Thoracic aorta (tissue), 2 donors: ENCODE measurements around the gene STOM. TPM values are rescaled to one million over a fixed set of nuclear protein-coding genes. Genes with fewer than 3 reads are reported as not detected.

ENCODE experiments used
- ATAC-seq: fragments of 150-250 bp; one replicate; pipeline ENCODE4 v1.8.0; 2017; ENCODE audit warnings: low read depth; ENCODE audit not compliant: insufficient number of reproducible peaks, low FRiP score
- DNase-seq: peaks from one replicate; pipeline ENCODE4 v3.0.0-alpha.2; 2020; ENCODE audit warnings: low spot score
- H3K27ac ChIP-seq, 2 donors: fragments of 200-600 bp; sonication (generic); 1 replicate in 1 of 2; 2 replicates in 1 of 2; pipeline ENCODE4 v1.5.1; 2016; ENCODE audit warnings: mild to moderate bottlenecking in 2 of 2, moderate library complexity in 2 of 2
- H3K27me3 ChIP-seq: fragments of 200-600 bp; sonication (generic); replicated peaks from 2 replicates; pipeline ENCODE4 v1.6.0; 2016; ENCODE audit warnings: mild to moderate bottlenecking; ENCODE audit not compliant: insufficient read depth
- H3K36me3 ChIP-seq: fragments of 200-600 bp; sonication (generic); one replicate; pipeline ENCODE4 v1.5.1; 2016
- H3K4me1 ChIP-seq, 2 donors: fragments of 200-600 bp; sonication (generic); 1 replicate in 1 of 2; 2 replicates in 1 of 2; pipeline versions ENCODE4 v1.5.1 to v1.6.0; 2016; ENCODE audit warnings: low read depth in 2 of 2, mild to moderate bottlenecking in 1 of 2; ENCODE audit not compliant: control insufficient read depth in 1 of 2
- H3K4me3 ChIP-seq: fragments of 200-600 bp; sonication (generic); 2 replicates; pipeline ENCODE4 v1.5.1; 2016; ENCODE audit warnings: mild to moderate bottlenecking
- H3K9me3 ChIP-seq: fragments of 200-600 bp; sonication (generic); 2 replicates; pipeline ENCODE4 v1.5.1; 2016
- total RNA-seq, 2 donors: library from RNA; depleted of rRNA; stranded (reverse); fragments of >200 nt; gene quantifications; one replicate each; pipeline versions ENCODE4 v1.1.0 to v1.2.3, GENCODE V29; 2016
- TF ChIP-seq, protein P1 (sequence below): fragments of 200-600 bp; sonication (generic); IDR thresholded peaks from one replicate; pipeline ENCODE4 v1.5.1; 2019; ENCODE audit warnings: antibody characterized with exemption

The STOM gene
- total RNA-seq, 2 donors from 2014 or later, result 177 to 344 TPM

DNA sequence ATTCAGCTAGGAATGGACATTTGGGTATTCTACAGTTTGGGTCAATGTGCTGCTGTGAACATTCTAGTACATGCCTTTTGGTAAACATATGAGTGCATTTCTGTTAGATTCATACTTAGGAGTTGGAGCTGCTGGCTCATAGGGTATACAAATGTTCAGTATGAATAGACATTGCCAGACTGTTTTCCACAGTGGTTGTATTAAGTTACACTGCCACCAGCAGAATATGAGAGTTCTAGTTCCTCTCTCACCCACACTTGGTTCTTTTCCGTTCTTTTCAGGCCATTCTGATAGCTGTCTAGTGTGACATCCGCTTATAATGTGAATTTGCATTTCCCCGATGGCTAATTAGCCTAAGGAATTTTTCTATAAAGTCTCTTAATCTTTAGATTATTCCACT is 25.0 kb downstream of the STOM start:
- Histone ChIP-seq H3K4me3 (no peak overlapping the region), H3K27me3 (no peaks in the 10 kb centered on the region), H3K9me3 (no peaks in the 10 kb centered on the region), H3K4me1 (peaks cover 18 to 64% of the 10 kb centered on the region in 2 donors), H3K36me3 (peaks cover 46% of the 10 kb centered on the region), H3K27ac (no peak overlapping the region)
- DNase-seq, result no peak
- ATAC-seq, result no peak
- TF ChIP-seq, protein P1, sequence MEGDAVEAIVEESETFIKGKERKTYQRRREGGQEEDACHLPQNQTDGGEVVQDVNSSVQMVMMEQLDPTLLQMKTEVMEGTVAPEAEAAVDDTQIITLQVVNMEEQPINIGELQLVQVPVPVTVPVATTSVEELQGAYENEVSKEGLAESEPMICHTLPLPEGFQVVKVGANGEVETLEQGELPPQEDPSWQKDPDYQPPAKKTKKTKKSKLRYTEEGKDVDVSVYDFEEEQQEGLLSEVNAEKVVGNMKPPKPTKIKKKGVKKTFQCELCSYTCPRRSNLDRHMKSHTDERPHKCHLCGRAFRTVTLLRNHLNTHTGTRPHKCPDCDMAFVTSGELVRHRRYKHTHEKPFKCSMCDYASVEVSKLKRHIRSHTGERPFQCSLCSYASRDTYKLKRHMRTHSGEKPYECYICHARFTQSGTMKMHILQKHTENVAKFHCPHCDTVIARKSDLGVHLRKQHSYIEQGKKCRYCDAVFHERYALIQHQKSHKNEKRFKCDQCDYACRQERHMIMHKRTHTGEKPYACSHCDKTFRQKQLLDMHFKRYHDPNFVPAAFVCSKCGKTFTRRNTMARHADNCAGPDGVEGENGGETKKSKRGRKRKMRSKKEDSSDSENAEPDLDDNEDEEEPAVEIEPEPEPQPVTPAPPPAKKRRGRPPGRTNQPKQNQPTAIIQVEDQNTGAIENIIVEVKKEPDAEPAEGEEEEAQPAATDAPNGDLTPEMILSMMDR, result no peak

GRCh38 chr9:121344184-121344583 is 25.9 kb downstream of the STOM start:
- Histone ChIP-seq H3K4me1 (peaks cover 15 to 57% of the 10 kb centered on the region in 2 donors), H3K36me3 (peaks cover 48% of the 10 kb centered on the region), H3K4me3 (no peak overlapping the region), H3K27ac (peak overlapping the region in 1 of 2 donors; percentile 36), H3K27me3 (no peaks in the 10 kb centered on the region), H3K9me3 (no peaks in the 10 kb centered on the region)
- ATAC-seq (no peak), DNase-seq (no peak)
- TF ChIP-seq, protein P1, result no peak

GRCh38 chr9:121340676-121341392 is 29.2 kb downstream of the STOM start:
- H3K27me3 ChIP-seq, result no peaks in the 10 kb centered on the region
- H3K36me3 ChIP-seq, result peaks cover 35% of the 10 kb centered on the region
- H3K27ac ChIP-seq, result peak overlapping the region; percentile 14 to 15
- peaks cover 9 to 40% of the 10 kb centered on the region in 2 donors for H3K4me1 ChIP-seq
- TF ChIP-seq, protein P1, result no peak
- H3K9me3 ChIP-seq, result no peaks in the 10 kb centered on the region
- DNase-seq (no peak), ATAC-seq (no peak)
- no peak overlapping the region for H3K4me3 ChIP-seq

GRCh38 chr9:121339437-121339836 is 30.6 kb downstream of the STOM start:
- H3K27ac ChIP-seq, result no peak overlapping the region
- H3K27me3 ChIP-seq, result no peaks in the 10 kb centered on the region
- DNase-seq (no peak), ATAC-seq (no peak)
- peaks cover 29% of the 10 kb centered on the region for H3K36me3 ChIP-seq
- peaks cover 10 to 49% of the 10 kb centered on the region in 2 donors for H3K4me1 ChIP-seq
- no peaks in the 10 kb centered on the region for H3K9me3 ChIP-seq
- TF ChIP-seq, protein P1, result no peak
- H3K4me3 ChIP-seq, result no peak overlapping the region

DNA sequence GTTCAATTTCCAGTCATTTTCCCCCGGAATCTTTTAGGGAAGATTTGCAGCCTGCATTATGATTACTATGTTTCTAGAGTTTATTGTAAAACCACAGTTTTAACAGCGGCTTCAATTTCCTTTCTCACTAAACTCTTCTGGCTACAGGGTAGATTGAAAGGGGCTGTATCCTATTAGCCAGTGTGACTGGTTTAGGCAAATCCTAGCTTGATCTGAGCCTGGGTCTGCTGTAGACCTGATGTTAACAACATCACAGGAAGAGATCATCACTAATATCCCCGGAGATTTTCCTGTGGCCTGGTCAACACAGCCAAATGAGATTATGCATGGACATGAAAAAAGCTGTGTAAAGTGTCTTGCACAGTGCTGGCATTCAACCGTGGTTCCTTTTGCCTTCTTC is 33.4 kb downstream of the STOM start:
- Histone ChIP-seq H3K27me3 (no peaks in the 10 kb centered on the region), H3K27ac (peak overlapping the region in 1 of 2 donors; percentile 8), H3K36me3 (peaks cover 29% of the 10 kb centered on the region), H3K4me3 (no peak overlapping the region), H3K4me1 (peaks cover 17 to 54% of the 10 kb centered on the region in 2 donors), H3K9me3 (no peaks in the 10 kb centered on the region)
- TF ChIP-seq, protein P1, result no peak
- no peak for DNase-seq
- ATAC-seq, result no peak
